HG02885 (cell line): Measurements from ENCODE around the gene SMIM15.
"Not testable (repeated sequence)": the region's sequence is repeated elsewhere in the genome, so short reads cannot be mapped to it uniquely, and the experiment has no call there.

Experiments used
- ATAC-seq: cut with Tn5 transposase; IDR thresholded peaks from one replicate; pipeline ENCODE4 v1.9.1; 2021; ENCODE audit warnings: mild to moderate bottlenecking; ENCODE audit not compliant: unreplicated experiment, poor library complexity

SMIM15 gene, protein sequence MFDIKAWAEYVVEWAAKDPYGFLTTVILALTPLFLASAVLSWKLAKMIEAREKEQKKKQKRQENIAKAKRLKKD

GRCh38 chr5:61162010-61162831 is at the start of gene SMIM15:
TSS of gene SMIM15 (minus strand) at chr5:61162468. CDS start at chr5:61160171, 2,297 bp downstream.
- peak; percentile 98 for ATAC-seq

DNA sequence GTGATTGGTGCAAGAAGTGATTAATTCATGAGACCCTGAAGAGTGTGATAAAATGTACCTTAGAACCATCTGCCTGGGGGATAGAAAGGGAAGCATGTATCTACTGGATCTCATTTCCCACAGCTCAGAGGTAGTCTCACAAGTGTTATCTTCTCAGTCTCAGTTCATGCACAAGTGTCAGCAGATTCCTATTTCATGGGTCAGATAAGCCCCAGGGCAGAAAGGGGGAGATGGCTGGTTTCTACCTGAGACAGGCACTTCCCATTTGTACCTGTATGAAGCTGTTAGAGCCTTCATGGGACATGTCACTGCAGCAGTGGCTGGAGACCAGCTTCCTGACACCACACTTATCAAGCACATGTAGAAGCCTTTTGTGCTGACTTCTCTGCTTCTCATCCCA is 45.6 kb upstream of the SMIM15 start:
- no peak for ATAC-seq

DNA sequence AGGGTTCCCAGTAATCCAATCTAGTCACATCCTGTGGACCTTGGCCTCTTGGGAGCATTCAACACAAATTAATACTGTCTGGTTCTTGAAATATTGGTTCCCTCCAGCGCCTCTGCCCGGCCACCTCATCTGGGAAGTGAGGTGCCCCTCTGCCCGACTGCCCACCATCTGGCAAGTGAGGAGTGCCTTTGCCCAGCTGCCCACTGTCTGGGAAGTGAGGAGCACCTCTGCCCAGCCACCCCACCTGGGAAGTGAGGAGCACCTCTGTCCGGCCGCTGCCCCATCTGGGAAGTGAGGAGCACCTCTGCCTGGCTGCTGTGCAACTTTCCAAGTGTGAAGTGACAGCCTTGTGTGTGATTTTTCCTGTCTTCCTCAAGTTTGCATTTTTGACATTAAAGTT is 42.7 kb upstream of the SMIM15 start:
- ATAC-seq, result no peak

DNA sequence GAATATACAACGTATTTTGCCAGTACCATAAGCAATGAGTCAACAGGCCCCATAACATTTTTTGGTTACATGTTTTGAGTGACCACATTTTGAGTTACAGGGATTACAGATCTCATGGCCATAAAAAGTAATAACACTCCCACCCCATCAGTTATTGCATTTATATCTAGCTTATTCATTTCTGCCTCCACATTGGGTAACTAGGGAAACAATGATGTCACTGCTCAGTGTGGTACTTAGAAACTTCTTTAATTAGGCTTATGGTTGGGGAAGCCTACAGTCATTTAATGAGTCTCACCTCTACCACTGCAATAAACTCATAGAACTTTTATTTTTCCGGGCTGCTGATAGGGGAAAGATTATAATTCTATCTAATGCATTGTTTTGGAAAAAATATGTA is 39.9 kb upstream of the SMIM15 start:
- ATAC-seq, result peak; percentile 74

DNA sequence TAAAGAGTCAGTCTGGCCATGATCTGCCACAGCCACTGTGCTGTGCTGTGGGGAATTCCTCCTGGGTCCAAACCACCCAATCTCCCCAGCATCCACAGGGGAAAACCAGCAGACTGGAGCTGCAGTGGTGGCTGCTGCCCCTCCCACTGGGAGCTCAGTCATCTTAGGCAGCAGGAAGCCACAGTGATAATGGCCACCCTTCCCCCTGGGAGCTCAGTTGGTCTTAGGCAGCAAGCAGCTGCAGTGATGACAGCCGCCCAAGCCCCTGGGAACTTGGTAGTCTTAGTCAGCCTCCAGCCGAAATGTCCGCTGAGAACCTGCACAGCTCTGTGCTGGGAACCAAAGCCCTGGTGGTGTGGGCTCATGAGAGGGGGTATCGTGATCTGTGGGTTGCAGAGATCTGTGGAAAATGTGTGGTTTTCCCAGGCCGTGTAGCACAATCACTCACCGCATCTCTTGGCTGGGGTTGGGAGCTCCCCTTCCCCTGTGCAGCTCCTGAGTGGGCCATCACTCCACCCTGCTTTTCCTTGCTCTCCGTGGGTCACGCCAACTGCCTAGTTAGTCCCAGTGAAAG is 38.4 kb upstream of the SMIM15 start:
- peak; percentile 65 for ATAC-seq

- no peak for ATAC-seq
Observed at GRCh38 chr5:61198606-61199005, 36.3 kb upstream of the SMIM15 start.

DNA sequence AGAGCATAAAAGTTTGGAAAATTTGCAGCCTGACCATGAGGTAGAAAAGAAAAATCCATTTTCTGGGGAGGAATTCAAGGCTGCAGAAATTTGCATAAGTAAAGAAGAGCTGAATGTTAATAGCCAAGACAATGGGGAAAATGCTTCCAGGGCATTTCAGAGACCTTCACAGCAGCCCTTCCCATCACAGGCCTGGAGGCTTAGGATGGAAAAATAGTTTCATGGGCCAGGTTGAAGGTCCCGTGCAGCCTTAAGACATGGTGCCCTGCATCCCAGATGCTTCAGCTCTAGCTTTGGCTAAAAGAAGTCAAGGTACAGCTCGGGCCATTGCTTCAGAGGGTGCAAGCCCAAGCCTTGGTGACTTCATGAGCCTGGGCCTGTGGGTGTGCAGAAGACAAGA is 25.6 kb upstream of the SMIM15 start:
- ATAC-seq, result not testable (repeated sequence)

DNA sequence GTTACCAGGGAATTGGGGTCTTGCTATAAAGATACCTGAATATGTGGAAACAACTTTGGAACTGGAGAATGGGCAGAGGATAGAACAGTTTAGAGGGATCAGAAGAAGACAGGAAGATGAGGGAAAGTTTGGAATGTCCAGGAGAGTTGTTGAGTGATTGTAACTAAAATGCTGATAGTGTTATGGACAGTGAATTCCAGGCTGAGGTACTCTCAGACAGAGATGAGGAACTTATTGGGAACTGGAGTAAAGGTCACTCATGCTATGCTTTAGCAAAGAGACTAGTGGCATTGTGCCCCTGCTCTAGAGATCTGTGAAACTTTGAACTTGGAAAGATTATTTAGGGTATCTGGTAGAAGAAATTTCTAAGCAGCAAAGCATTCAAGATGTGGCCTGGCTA is 25.1 kb upstream of the SMIM15 start:
- ATAC-seq, result not testable (repeated sequence)

DNA sequence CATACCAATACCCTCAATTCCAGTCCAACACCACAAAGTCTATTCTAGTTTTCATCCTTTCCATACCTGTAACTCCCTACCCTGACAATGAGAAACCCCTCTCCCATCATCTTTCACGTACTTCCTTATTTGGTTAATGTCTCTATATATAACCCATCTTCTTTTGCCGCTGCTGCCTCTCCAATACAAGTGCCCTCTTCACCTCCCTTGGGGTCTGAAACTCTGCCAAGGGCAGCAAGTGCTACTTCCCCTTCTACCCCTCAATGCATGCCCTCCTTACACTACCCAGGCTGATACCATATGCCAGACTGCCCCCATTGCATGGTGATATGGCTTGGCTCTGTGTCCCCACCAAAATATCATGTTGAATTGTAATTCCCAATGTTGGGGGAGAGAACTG is 24.4 kb upstream of the SMIM15 start:
- no peak for ATAC-seq

DNA sequence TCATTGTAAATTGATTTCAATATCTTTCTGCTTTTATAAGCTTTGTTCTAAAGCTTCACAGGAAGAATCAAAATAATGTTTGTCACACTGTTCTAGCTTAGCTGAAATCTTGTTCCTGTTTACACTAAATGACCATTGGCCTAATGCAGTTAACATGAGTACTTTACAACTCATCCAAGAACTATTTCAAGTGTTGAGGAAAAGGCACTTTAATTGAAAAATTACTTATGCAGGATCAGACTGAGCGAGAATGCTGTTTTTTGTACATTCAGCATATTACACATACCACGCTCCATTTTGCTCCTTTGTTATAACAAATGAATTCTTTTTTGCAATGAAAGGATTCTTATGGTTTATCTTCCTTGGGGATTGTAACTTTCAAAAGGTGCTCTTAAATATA is 22.4 kb upstream of the SMIM15 start:
- ATAC-seq, result no peak

DNA sequence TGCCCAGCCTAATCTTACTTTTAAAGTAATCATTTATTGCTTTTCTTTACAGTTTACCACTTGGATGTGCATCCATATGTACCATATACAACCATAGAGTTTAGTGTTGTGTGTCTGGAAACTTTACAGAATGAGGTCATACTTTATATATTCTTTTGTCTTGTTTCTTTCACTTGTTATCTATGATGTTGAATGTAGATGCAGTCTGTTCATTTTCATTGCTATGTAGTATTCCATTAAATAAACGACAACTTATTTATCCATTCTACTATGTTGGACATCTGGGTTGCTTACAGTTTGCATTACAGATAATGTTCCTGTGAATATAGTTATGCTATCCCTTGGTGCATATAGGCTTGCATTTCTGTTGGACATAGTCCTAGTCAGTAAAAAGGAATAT is 21.3 kb upstream of the SMIM15 start:
- ATAC-seq, result no peak

DNA sequence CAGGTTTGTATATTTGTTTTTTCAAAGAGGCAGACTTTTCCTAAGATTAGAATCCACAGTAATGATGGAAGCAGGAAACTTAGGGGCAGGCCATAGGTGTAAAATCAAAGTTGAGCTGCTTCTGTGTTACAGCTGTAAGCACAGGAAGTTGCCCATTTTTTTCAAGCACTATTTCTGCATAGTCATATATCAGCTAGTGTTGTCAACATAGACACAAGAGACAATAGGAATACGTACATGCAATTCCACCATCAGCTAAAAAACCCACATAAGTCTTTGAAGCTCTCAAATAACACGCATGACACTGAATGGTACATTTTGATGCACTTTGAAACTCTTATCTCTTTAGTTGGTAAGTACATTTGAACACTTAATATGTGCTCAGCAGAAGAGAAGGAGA is 20.2 kb upstream of the SMIM15 start:
- ATAC-seq, result no peak

GRCh38 chr5:61180886-61181285 is 18.6 kb upstream of the SMIM15 start:
- ATAC-seq, result no peak

GRCh38 chr5:61178702-61179101 is 16.4 kb upstream of the SMIM15 start:
- no peak for ATAC-seq

DNA sequence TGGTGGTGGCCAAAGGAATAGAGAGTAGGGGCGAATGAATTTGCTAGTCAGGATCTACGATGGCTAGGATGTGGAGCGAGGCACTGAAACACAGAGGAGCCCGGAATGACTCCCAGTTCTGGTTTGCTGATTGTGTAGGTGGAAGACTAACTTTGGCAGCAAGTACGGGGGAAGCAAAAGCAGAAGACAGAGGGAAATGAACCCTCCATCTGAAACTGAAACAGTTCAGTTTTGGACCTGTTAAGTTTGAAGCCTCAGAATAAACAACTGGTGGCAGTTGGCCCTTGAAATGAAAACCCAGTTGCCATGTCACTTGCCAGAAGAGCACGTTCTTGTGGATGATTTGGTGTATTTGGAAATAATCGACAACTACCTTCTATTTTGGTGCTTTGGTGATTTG is 15.4 kb upstream of the SMIM15 start:
- peak; percentile 88 for ATAC-seq

DNA sequence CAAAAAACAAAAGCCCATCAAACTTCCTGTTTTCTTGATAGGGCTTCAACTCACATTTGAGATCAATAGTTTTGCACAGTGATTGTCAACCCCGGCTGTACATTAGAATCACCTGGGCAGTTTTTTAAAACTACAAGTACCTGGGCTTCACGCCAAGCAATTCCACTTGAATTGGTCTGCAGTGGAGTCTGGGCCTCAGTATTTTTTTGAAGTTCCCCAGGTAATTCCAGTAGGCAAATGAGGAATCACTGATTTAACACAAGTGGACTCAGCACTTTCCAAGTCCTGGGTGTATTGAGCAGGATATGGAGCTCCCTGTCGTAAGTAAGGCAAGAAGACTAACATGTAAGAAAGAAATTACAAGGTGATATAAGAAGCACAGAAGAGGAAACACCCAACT is 14.8 kb upstream of the SMIM15 start:
- ATAC-seq, result peak; percentile 5

GRCh38 chr5:61176631-61177030 is 14.4 kb upstream of the SMIM15 start:
- no peak for ATAC-seq

DNA sequence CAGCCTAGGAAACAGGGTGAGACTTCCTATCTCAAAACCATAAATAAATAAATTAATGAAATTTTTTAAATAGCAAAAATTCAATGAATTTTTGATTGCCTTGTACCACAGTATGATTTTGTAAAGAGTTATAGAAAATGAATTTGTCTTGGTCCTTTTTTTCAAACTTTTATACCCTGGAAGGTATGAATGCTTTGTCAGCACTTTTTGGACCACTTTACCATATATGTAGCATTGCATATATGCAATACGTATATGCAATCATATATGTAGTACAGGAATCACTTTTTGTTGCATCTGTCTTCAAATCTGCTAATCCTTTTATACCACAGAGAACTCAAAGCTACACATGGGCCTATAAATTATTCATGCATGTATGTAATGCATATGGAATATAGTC is 9.2 kb upstream of the SMIM15 start:
- ATAC-seq, result no peak

- ATAC-seq, result no peak
Observed at GRCh38 chr5:61168951-61169350, 6.7 kb upstream of the SMIM15 start.

- ATAC-seq, result no peak
Observed at GRCh38 chr5:61167382-61167781, 5.1 kb upstream of the SMIM15 start.

- ATAC-seq, result no peak
Observed at GRCh38 chr5:61163905-61164304, 1.6 kb upstream of the SMIM15 start.
